Stimulated activated CD4-positive, alpha-beta T cell treated with anti-CD3 and anti-CD28 coated beads, Interleukin-4, amount 100 ng/mL, for 48 hours (primary cell): ENCODE results near the gene STT3B.
A peak's percentile ranks its signal among the peaks of the same experiment; 100 is the strongest.

Experiments
- DNase-seq, 2 donors: peaks; one replicate each; pipeline ENCODE4 v3.0.0-alpha.2; 2020; ENCODE audit warnings: low read depth in 2 of 2

The STT3B gene

DNA sequence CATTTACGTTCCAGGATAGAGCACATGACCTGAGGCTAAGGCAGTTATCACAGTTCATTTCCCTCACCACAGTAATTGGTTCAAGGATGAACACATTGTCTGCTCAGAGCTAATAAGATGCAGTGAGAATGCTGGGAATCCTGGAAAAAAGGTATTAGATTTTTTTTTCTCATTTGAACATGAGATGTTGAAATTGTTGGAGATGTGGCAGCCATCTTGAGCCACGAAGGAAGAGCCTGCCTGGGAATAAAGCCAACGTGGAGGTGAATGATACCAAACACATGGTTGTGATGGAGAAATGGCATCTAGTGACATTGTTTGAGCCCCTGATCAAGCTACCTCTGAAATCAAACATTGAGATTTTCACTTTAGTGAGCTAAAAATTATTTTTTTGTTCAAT is 16.0 kb upstream of the STT3B start:
- no peak for DNase-seq

DNA sequence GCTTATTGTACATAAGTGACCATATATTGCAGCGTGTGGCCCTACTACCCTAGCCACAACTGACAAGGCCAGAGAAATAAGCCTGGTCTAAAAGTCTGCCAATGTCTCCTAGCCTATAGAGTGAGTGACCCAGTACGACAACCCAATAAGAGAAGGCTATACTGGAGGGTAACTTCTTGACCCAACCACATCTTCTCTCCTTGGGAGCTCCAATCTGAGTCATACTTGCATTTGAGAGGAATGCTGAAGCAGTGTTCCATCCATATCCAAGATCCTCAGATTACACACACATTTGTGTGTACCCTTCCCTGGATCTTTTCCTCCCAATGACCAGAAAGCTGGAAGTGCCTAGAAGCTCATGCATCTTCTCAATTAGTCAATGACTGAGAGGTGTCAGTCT is 11.3 kb upstream of the STT3B start:
- DNase-seq: no peak

DNA sequence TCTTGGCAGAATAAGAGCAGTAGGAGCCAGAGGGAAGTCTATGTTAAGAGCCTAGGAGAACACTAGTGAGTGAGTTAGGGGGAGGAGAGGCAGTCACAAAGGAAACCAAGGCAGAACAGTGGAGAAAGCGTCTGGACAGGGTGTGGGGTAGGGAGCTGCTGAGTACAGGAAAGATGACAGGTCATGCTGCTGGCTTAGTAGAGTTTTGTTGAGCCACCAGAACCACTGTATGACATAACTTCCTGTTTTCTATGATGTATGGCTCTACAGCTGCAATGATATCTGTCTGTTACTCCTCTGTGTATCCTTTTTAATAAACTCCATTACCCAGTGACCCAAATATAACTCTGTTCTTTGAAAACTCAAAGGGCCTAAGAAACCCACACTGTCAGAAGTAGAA is 10.6 kb upstream of the STT3B start:
- DNase-seq: no peak

DNA sequence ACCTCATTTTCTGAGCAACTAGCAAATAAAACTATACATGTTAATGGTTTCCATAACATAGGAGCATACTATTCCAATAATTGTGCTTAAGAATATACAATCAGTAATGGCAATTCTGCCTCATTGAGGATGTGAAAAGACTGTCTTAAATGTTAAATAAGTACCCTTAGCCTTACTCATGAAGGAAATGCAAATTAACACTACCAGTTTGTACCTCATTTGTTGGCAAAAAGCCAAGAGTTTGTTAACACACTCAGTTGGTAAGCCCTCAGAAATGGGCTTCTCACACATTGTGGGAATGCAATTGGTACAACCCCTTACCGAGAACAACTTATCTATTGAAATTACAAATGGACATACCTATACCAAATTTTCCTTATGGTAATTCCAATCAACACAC is 9.2 kb upstream of the STT3B start:
- no peak for DNase-seq

DNA sequence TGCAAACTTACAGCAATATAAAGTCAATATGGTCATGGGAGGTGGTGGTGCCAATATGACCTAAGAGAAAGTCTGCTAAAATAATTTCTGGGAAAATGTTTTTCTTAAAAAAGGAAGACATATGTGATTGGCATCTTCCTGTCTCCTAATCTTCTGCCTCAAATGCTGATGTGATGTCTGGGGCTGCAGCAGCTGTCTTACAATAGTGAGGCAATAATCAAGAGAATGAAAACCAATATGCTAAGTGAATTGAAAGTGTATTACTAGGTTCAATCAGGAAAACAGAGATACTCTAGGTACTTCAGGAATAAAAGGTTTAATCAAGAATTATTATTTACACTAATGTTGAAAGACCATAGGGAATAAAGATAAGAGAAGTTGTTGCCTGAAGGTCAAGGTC is 7.2 kb upstream of the STT3B start:
- DNase-seq: no peak

DNA sequence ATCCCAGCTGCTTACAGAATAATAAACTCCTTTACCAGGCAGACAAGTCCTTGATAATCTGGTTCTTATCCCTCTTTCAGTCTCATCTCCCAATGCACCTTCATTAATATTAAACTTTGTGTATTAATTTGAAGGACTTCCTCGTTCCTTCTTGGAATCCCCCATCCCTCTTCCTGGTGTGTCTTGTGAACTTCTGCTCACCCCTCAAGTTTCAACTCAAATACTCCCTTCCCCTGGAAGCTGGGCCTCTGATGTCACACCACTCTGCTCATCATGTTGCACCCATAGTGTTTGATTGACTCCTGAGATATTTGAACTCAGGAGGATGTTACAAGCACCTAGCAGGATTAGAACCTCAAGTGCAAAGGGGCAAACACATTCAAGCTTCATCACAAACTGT is 3.3 kb upstream of the STT3B start:
- no peak for DNase-seq

DNA sequence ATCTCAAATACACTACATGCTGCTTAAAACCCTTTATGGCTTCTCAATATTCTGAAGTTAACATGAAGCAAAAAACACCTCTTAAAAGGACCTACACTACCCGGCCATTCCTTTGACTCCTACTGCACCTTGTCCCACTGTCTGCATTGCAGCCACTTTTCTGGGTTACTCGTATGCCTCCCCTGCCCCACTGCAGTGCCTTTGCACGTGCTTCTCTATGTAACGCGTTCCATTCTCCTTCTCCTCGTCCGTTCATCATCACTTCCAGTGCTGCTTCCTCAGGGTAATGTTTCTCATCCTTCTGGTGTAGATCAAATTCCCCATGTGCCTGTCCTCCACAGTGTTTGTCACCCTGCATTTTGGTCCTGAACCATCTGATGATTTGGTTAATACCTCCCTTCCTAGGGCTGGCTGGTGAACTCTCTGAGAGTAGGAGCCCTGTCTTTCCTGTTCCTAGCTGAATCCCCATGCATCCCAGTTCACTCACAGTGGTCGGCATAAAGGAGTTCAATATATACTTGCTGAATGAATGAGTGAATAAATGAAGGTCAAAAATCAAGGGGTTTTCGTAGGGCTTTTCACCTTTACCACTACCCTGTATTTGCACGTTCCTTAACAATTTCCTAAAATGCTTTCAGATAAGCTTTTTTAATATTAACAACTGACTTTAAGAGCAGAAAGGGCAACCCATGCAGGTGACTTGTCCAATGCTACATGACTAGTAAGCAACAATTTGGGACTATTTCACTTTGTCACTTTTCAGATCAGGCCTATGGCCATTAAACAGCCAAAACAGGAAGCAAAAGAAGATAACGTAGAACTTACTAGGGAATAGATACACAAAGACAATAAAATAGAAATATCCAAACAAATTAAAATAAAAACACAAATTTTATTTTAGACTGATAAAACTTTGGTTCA is 2.4 kb upstream of the STT3B start:
- no peak for DNase-seq

DNA sequence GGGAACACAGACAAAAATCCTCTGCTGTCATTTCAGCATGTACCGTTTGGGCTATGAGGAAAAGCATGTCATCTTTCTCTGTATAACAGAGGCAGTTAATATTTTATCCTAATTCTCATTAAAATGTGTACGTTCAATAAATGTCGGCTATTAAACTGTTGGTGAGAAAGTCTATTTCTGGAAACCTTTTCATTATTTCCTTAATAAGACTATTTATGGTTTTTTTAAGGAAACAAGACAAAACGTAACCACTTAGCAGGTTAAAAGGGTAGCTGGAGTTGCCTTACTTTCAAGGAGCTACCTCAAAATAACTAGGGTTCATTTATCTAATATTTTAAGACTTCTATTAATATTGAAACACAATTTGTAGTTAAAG is 1.8 kb upstream of the STT3B start:
- DNase-seq: no peak

DNA sequence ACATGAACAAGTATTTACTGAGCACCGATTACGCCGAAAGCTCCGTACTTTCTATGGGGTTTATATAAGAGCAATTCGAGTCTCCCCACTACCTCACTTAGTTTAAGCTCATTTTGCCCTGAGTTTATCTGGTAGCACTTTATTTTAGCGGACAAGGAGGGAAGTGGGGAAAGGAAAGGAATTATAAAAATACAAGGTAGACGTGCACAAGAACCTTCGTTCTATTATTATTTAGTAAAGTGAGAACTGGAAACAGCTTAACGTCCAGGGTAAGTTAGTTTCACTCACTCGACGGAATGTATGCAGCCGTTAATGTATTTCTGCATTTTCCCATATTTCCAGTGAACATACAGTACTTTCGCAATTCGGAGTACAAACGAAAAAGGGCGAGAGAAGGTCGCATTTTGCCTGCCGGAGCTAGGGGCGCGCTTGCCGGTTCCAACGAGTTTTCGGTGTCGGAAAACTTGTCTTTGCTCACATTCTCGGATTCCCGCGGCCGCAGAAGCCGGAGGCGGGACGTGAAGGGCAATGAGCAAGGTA is 1.2 kb upstream of the STT3B start:
- no peak for DNase-seq

DNA sequence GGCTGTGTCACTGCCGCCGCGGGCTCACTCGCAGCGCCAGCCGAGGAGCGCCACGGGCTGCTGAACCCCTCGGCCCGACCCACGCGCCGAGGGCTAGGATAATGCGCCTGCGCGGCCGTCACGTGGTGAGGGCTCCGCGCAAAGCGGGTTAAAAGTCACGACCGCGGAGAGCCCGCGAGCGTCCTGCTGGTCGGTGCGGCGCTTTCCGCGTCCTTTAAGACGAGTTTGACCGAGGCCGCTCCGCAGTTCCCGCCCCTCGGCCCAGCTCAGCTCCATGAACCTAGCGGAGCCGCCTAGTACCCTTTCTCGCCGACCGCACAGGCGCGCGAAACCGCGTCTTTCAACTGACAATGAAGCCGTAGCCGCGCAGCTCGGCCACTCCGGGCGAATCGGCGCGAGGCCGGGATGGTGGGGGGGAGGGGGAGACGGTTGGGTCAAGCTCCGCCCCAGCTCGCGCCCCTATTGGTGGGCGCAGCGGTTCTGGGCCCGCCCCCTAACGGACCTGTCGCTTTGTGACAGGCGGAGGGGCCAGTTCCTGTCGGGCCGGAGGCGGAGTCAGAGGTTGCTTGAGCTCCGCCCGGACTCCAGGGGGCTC is 636 bp upstream of the STT3B start:
- DNase-seq: peak; percentile 97 to 99

DNA sequence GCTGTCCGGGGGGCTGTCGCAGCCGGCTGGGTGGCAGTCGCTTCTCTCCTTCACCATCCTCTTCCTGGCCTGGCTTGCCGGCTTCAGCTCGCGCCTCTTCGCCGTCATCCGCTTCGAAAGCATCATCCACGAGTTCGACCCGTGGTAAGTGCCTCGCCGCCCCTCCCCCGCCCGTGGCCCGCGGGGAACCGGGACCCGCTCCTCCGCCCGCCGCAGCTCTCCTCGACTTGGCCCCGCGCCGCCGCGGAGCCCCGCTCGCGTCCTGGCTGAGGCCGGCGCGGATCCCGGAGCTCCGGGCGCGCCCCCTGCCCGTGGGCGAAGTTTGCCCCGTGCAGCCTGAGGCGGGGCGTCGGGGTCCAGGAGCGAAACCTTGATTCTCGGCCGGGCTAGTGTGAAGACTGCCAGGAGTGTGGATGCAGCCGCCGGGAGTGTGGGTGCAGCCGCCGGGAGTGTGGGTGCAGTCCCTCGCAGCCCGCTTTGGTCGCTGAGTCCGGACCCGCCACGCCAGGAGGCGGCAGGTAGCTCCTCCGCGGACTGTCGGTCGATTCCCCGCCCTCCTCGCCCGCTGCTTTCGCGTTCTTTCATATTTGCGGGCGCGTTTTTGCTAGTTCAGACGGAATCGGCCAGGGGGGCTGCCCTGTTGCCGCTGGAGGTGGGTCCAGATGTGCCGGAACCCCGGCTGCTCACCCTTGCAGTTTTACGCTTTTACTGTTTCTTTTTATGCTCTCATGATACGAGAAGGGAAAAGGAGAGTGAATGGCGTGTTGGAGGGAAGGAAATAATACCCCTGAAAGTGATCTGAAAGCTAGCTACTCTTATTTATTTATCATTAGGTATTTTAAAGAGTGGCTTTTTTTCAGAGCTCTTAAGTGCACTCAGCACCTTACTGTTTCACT is 692 bp downstream of the STT3B start:
- DNase-seq: peak; percentile 38 to 45

DNA sequence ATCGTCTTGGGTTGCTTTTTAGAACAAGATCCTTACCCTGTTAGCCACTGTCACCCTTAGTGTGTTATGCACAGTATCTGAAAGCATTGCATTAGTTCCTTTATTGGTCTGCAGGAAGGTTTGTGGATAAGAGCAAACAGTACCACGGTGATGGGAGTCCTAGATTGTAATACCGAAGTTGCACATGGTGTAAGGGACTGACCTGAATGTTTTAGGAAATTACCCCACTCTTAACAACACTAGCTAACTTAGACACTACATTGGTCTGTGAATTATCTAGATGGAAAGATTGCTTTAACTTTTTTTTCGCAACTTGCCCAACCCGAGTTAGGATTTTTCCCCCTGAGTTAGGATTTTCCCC is 1.3 kb downstream of the STT3B start:
- no peak for DNase-seq

DNA sequence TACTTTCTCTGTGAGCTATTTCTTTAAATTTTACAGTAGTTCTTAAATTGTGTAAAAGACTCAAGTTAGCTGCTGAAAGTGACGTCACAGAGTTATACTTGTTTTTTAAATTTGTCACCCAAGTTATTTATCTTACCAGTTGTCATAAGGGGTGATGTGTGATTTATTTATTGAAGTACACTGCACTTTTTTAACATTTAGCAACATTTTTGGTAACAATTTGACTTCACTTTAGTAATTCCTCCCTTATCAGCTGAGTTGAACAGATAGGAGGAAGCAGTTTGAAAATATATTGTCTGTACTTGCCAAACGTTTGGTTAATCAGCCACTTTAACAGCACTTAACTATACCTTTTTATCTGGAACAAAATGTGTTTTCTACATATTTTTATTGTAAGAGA is 3.8 kb downstream of the STT3B start:
- DNase-seq: no peak

DNA sequence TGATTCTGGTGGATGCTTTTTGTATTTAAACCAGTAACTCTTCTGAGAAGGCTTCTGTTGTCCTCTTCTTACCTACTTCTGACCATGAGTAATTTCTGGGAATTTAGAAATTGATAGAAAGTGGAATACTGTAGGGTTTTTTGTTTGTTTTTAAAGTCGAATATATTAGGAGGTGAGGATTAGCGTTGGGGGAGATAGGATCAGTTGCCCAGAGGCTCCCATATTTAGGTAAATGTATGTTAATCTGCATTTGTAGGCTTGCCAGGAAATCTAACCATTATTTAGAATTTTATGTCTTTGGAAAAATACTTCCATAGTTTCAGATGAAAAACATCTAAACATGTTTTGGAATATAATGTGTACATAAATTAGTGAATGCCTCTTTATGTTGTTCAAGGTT is 6.1 kb downstream of the STT3B start:
- DNase-seq: no peak

DNA sequence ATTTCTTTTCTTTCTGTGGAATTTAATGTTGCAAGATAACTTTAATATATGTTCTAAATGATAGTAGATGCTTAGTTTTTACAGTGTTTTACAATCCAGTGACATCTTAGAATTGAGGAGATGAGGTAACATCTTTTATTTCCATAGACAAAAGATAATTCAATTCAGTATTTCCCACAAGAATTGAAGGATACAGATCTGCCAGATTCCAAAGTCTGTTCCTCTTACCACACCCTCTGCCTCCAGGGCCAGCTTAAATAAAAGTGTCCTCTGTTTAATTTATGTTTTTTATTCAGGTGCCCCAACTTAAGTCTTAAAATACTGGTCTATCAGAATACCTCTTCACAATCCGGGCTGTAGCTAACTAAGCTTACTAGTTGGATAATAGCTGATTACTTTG is 6.5 kb downstream of the STT3B start:
- DNase-seq: no peak

DNA sequence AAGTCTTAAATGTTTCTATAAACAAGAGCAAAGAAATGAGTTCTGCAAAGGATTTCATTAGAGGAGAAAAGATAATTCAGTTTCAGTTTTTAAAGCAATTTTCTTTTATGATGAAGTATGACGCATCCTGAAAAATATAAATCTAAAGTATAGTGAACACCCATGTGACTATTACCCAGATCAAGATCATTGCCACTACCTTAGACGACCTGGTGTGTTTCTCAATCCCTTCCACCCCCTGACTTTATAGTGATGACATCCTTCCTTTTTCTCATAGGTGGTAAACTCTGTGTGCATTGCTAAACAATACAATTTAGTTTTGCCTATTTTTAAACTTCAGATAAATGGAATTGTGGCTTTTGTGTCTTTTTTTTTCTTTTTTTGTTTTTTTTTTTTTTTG is 8.4 kb downstream of the STT3B start:
- no peak for DNase-seq

DNA sequence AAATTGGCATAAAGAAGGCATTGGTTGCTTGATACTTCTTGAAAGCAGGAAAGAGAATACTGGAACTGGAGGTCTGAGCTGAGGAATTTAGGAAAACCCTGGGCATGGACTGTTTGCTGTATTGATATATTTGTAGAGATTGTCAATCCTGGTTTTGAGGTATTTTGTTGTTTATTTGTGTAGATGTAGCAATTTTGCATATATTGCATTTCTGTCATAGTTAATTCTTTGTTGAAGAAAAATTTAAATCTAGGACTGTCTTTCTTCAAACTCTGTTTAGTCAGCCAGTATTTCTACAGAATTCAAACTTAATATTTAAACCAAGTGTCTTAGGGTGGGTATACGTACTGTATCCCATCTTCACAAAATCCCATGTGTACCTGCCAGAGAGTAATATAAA is 9.5 kb downstream of the STT3B start:
- no peak for DNase-seq

DNA sequence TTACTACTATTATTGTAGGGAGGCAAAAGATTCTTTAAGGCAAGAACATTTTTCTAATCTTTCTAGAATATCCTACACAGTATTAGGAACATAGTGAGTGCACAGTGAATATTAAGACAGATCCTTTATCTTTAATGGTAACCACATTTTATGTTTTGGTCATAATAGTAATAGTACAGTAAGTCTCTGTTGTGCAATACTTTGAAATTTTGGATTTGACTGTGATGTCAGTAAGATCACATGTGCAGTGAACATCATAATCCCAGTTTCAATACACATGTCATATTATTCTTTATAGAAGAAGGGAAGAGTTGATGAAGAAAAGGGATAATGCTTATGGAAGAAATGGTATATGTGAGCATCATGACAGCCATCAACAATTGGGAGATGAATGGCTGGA is 10.7 kb downstream of the STT3B start:
- no peak for DNase-seq

DNA sequence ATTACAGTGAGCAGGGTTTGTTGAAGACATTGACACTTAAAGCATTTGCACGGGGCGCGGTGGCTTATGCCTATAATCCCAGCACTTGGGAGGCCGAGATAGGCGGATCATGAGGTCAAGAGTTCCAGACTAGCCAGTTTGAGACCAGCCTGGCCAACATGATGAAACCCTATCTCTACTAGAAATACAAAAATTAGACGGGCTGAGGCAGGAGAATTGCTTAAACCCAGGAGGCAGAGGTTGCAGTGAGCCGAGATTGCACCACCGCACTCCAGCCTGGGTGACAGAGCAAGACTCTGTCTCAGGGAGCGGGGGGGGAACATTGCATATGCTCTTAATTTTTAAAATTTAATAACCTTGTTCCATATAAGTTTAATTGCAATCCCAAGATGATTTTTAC is 11.9 kb downstream of the STT3B start:
- no peak for DNase-seq

DNA sequence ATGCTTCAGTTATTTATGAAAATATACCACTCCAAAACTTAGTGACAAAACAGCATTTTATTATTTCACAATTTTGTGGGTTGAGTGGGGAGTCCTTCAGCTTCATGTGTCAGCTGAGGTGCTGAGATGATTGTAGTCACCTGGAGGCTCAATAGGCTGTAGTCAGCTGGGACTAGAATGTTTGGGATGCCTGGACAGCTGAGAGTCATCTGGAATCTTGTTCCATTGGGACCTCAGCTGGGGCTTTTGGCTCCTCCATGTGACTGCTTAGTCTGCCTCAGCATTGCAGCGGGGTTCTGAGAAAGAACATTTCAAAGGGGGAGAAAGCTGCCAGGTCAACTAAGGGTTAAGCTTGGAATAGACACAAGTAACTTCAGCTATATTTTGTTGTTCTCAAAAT is 13.4 kb downstream of the STT3B start:
- DNase-seq: no peak

DNA sequence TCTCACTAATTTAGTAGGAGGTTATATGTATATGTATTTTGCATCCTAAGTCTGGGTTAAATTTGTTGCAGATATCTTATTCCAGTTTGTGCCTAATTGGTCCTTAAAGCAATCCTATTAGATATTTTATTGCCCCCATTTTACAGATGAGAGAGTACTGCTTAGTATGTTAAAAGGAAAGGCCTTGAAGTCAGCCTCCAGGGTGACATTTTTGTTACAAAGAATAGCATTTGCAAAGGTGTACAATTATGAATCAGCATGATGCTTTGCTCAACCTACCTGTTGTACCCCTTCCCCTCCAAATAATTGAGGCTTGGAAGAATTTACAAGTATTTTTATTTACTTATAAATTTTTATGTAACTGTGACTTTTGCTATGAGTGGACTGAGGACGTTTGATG is 14.0 kb downstream of the STT3B start:
- DNase-seq: no peak

DNA sequence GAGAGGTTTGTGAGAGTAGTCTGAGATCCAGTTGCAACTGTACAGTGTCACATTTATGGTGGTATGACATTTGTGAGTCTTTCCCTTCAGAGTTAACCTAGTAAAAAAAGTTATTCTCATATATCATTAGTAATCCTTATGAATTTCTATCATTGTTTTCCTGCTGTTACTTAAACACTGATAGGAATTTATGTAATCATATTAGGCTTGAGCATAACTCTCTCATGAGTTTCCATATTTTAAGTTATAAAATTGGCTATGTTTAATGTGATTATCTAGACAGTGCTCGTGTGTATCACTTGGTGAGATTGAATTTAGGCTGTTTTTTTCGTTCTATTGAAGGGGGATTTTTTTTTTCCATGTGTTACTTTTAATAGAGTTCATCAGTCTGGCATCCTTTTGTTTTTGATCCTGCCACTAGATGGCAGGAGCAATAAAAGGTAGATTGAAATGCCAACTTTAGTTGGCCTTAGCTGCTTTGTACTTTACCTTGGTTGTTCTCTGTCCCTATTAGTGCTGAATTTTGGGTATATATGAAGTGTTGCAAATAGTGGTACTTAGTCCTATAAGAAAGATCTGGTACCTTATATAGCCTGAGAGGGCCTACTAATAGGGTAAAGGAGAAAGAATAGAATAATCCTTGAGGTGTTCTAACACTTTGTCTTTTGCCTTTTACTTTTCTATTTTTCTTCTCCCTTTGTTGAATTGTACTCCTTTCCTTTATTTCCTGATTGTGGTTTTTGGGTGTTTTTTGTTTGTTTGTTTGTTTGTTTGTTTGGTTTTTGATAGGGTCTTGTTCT is 17.9 kb downstream of the STT3B start:
- no peak for DNase-seq
